Mucosa of gallbladder (tissue), 1 donor: ENCODE data around the gene TRIM66. TPM values are rescaled to one million over a fixed set of nuclear protein-coding genes. Genes with fewer than 3 reads are reported as not detected.

Experiments
- DNase-seq: peaks from one replicate; pipeline ENCODE4 v3.0.0-alpha.2; 2020; ENCODE audit warnings: low spot score
- total RNA-seq: library from RNA; stranded (reverse); gene quantifications from one replicate; pipeline ENCODE4 v1.2.1, GENCODE V29; 2021
- donor health status: DM: no; HTN: no; CAD: no.

Gene TRIM66
- total RNA-seq, 1 donor from 2014 or later: 7.1 TPM

DNA sequence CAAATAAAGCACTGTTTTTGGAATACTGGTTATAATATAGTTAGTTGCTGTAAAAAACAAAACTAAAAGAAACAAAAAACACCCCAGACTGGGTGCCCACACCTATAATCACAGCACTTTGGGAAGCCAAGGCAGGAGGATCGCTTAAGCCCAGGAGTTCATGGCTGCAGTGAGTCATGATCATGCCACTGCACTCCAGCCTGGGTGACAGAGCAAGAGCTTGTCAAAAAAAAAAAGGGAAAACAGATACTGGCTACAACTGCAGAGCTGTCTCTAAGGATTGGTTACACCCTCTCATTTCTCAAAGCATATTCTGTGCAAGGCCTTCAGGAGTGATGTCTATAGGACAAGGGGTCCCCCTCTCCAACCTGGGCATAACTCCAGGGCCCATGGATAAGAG is 73.8 kb downstream of the TRIM66 start:
- no peak for DNase-seq

DNA sequence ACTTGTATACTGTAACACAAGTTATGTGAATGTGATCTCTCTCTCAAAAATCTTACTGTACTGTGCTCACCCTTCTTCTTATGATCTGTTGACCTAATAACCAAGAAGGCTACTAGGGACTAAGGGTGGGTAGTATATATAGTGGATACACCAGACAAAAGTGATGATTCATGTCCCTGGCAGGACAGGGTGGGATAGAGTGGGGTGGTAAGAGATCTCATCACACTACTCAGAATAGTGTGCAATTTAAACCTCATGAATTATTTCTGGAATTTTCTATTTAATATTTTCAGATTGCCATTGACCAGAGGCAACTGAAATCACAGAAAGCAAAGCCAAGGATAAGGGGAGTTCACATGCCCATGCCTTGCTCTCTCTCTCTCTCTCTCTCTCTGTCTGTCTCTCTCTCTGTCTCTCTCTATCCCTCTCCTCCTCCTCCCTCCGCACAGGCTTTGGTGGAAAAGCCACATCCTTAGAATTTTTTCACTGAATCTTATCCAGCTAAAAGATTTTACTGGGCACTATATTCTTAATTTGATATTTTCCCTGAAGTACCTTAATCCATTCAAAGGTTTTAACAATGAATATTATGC is 76.4 kb downstream of the TRIM66 start:
- peak; percentile 1 for DNase-seq

DNA sequence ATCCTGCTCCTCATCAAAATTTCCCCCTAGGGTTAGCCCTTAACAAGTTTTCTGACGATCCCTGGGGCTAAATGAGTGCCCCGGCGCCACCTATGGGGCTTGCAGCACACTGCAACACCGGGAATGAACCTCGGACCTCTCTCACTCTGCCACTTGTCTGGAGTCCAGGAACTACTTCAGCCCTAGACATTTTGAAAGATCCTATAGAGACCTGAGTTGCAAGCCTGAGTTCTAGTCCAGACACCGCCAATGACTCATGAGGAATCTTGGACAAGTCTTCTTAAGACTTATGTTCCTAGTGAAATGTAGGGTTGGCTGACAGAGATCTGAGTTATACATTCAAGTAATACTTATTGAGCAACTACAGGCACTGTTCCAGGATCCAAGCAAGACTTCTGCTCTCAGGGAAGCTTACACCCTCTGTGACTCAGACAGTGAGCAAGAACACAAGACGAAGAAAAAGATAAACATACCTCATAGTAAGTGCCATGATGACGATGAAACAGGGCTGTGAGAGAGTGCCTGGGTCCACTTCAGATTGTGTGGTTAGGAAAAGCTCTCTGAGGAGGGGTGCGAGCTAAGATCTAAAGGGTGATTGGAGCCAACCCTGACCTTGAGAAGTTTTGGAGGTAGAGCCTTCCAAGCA is 78.3 kb downstream of the TRIM66 start:
- peak; percentile 46 for DNase-seq

DNA sequence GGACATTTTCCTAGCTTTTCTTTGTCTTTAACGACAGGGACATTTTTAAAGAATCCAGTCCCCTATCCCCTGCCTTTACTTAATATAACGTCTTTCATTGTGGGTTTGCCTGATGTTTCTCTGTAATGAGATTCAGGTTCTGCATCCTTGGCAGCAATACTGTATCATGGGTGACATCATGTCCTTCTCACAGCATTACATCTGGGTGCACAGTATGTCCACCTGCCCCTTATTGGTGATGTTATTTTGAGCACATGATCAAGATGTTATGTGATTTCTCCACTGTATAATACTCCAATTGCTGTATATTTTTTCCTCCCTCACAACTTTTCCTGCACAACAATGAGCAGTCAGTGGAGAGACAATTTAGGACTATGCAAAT is 78.8 kb downstream of the TRIM66 start:
- DNase-seq: no peak

DNA sequence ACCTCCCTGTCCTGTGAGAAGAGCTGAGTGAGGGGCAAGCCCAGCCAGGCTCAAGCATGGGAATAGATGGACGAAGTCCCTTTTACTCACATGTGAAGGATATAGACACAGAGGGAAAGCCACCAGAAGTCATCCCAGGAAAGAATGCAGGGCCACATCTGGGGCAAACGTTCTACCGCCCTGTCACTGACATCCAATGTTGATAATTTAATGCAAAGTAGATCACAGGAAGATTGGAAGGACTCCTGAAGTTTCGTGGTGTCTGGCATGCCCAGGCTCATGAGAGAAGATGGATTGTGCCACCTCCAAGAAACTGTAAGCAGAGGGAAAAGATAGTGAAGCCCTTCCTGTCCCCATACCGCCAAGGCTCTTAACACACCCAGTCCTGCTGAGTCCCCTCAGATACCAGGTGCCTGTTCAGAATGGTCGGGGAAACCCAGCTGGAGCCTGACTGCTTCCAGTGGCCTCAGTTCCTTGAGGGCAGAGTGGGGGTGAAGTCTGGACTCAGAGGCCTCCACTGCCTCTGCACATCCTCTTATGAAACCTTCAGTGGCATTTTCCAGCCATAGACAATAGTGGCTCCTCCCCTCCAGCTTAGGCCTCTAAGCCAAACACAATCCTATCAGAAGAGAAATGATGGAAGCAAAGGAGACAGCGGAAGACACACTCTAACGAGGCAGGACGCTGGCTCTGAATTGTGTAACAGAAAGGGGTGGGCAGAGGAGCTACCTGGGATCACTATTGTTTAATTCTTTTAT is 80.9 kb downstream of the TRIM66 start:
- DNase-seq: no peak

DNA sequence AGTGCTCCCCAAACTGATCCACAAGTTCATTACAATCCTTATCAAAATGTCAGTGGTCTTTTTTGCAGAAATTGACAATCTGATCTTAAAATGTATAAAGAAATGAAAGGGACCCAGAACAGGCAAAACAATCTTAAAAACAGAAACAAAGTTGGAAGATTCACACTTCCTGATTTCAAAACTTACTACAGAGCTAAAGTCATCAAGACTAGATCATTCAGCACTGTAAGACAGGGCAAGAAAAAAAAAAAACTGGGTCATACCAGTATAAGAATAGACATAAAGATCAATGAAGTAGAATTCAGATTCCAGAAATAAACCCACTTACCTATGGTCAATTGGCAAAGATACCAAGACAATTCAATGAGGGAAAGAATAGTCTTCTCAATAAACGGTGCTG is 84.0 kb downstream of the TRIM66 start:
- no peak for DNase-seq

DNA sequence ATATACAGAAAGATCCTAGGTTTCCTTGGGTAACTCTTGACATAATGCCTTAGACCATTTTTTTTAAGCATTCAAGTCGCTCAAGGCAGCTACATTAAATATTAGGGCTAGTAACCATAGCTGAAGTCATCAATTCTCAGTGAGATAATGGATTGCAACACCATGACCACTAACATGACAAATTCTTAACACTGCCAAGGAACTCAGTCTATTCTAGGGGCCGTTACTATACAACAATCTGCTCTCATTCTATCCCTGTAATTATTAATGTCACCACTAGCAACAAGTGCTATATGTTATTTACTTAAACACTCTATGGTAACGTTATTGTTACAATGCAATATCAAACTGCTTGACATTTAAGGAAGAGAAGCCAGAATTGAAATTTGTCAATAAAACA is 85.3 kb downstream of the TRIM66 start:
- no peak for DNase-seq

DNA sequence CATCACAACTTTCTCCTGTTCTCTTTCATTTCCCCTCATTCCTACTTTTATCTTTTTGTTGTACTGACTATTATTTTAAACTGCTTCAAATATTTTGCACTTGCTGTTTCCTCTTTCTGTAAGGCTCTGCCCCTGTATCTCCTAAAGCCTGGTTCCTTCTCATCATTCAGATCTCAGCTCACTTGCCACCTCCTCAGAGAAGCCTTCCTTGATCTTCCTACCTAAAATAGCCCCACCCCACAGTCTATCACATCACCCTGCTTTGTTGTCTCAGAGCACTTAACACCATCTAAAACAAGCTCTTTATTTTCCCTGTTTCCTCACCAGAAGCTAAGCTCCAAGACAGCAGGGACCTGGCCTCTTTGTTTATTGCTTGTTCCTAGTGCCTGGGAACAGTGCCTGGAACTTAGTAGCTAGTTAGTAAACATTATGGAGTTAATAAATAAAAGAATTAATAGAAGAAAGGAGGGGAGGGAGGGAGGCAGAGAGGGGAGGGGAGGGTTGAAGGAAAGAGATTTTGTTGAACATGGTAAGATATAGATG is 85.9 kb downstream of the TRIM66 start:
- DNase-seq: no peak

DNA sequence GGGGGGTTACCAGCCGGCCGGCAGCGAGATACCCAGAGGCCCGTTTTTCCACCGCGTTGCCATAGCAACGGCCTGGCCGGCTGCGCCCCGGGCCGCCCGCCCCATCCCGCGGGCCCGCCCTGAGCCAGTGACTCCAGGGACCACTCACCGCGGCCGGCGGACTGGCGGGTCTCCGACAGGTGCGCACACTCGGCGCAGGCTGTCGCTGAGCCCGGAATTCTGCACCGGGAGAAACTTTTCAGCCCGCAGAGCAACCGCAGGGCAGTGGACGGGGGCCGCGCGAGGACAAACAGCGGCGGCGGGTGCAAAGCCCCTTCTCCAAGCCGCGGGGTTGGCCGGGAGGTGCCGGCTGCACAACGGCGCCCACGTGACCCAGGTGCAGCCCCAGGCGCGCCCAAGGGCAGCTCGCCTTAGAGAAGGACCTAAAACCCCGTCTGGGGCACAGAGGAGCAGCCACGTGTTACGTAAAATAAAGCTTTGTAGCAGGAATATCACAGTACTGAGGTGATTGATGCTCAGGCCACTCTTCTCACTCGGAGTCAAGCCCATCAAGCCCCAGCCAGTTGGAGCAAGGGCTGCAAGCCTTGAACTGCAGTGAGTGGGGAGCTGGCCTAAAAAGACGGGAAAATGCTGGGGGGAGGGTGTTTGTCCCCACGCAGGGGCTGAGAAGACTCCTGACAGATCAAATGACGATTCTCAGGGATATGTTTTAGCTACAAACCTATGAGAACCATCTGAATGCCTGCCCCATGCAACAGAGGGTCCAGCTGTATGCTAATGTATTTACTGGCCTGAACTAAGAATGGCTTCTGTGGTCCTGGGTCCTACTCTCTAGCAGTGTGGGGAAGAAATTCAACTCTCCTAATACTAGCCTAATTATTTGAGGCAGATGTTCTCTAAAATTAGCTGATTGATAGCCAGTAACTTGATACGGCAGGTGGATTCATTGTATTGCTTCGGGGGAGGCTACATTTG is 88.2 kb downstream of the TRIM66 start, which contains the start of gene STK33:
STK33 (minus strand) TSS at position 294 of the 975 bp plus-strand sequence. CDS start 119,323 bp downstream, outside the sequence.
- DNase-seq: peak; percentile 34

DNA sequence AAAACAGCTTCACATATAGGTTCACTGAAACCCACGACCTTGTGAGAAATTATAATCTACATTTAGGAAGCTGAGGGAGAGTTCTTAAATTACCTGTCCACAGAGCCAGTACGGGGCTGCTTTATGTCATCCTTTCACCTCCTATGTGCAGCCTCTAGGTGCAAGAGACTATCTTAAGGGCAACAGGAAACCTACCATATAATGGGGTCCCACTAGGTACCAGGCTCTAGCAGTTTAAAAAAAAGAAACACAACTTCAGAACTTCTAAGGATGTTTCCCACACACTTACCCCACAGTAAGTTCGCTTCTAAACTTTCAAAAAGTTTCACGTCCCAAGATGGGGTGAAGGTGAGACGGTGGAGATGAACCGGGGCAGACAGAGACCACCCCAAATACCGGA is 89.0 kb downstream of the TRIM66 start:
- no peak for DNase-seq

DNA sequence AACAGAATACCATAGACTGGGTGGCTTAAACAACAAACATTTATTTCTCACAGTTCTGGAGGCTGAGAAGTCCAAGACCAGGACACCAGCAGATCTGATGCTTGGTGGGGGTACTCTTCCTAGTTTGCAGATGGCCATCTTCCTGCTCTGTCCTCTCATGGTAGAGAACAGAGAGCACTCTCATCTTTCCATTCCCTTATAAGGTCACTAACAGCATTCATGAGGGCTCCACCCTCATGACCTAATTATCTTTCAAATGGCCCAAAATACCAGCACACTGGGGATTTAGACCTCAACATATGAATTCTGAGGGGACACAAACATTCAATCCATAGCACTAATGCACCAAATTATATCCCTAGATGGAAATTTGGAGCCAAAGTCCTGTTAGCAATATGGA is 94.5 kb downstream of the TRIM66 start:
- DNase-seq: no peak

DNA sequence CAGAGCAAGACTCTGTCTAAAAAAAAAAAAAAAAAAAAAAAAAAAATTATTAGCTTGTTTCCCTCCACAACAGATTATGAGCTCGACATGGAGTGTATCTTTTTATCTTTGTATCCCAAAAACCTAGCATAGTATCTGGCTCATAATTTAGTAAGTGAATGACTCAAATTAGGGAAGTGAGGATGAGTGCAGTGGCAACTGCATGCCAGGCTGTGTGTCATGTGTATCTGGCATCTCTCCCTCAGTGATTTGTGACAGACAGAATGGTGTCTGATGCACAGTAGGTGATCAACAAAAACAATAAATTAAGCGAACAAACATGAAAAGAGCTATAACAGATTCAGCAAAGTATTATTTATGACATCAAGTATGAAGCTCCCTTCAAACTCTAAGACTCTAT is 95.7 kb downstream of the TRIM66 start:
- DNase-seq: no peak

DNA sequence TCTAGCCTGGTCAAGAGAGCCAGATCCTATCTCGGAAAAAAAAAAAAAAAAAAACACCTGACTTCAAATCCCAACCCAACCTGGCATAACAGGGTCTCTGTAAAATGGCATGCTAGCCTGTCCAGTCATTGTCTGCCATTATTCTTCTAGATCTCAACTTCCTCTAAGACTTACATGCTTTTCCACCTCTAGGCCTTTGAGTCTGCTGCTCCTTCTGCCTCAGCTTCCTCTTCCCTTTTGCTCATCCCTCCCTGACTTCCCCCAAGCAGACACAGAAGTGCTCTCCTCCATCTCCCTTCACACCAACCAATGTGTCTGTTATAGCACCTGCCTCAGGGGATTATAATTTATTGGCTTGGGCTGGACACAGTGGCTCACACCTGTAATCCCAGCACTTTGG is 96.3 kb downstream of the TRIM66 start:
- DNase-seq: no peak

DNA sequence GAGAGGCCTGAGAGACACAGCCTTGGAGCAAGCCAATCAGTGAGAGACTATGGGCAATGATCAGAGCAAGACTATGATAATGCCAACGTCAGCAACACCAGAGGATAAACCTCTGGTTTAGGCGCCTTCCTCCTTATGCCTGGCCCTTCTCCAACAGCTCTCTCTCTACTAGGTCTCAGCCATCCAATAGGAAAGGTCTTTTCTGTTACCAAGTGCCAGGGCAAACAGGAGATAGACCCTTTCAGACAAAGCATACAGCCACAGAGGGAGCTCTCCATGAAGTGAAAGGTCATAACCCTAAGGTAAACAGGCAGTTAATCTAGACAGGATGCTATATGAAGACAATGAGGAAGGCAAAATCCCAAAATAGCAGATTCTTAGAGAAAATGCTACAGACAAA is 98.0 kb downstream of the TRIM66 start:
- no peak for DNase-seq

DNA sequence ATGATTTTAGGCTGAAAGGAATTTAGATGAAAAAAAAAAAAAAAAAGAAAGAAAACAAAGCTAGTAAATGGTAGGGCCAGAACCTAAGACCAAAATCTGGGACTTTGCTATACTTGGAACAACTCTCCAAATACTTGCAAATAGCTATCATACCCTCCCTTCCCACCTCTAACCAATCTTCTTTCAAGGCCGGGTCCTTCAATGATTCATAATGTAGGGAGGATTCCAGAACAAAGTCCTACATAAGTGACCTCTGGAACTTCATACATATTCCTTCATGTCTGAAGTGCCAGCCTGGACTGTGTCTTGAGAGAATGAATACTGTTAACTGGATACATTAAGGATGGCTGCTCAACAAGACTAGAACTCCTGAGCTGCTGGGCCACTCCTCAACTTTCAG is 98.4 kb downstream of the TRIM66 start:
- DNase-seq: no peak

DNA sequence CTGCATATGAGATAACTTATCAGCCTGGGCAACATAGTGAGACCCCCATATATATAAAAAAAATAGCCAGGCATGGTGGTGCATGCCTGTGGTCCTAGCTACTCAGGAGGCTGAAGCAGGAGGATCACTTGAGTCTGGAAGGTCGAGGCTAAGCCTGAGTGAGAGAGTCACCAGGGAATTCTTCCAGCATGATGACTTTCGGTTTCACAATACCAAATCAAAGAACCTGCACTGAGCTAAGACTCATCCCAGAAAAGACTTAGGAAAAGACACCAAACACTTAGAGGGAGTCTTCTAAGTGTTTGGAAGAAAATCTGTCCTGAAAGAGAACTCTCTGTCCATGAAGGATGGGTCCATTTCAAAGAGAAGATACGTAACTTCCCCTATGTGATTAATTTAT is 101.2 kb downstream of the TRIM66 start:
- no peak for DNase-seq

DNA sequence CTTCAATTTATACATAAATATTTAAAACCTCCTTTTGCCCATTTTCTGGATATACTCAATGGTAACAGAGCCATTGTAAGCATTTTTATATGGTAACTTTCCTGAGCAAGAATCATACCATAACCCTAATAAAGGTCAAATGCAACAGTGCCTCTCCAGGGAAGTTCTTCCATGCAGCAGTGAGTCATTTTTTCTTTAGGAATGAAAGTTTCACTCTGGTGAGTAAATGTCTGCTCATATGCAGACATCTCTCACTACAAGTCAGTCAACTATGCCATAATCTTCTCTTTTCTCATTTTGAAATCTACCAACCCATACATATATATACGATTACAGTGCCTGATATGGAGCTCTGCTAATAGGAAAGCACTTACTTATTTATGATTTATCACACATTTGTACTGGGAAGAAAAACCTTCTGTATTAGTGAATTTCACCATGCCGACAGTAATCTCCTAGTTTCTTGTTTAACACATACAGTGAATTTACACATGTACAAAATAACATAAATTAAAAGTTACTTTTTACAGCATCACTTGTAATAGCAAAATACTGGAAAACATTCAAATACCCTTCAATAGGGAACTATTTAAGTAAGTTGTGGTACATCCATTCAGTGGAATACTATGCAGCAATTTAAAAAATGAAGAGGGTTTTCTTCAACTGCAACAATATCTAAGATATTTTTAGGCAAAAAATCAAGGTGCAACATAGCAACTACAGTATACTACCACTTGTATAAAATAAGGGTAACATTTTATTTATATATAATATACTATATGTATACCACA is 104.5 kb downstream of the TRIM66 start:
- no peak for DNase-seq

DNA sequence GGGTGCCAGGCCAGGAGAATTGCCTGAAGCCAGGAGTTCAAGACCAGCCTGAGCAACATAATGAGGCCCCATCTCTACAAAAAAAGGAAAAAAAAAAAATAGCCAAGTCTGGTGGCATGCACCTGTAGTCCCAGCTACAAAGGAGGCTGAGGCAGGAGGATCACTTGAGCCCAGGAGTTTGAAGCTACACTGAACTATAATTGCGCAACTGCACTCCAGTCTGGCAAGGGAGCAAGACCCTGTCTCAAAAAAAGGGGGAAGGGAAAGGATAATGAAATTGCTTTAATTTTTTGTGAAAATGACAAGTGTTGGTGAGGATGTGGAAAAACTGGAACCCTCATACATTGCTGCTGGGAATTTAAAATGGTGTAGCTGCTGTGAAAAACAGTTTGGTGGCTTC is 107.7 kb downstream of the TRIM66 start:
- DNase-seq: no peak

DNA sequence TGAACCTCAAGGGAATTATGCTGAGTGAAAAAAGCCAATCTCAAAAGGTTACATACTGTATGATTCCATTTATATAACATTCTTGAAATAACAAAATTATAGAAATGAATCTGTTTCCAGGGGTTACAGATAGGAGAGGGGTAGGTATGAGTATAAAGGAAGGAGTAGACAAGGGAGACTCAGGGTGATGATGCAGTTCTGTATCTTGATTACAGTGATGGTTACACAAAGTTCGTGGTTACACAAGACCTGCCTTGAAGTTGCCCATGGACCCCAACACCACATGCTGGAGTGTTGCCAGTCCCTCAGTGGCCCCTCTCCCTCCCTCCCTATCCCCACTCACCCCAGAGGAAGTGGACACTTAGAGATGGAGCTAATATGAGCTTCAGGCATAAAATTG is 108.7 kb downstream of the TRIM66 start:
- no peak for DNase-seq

DNA sequence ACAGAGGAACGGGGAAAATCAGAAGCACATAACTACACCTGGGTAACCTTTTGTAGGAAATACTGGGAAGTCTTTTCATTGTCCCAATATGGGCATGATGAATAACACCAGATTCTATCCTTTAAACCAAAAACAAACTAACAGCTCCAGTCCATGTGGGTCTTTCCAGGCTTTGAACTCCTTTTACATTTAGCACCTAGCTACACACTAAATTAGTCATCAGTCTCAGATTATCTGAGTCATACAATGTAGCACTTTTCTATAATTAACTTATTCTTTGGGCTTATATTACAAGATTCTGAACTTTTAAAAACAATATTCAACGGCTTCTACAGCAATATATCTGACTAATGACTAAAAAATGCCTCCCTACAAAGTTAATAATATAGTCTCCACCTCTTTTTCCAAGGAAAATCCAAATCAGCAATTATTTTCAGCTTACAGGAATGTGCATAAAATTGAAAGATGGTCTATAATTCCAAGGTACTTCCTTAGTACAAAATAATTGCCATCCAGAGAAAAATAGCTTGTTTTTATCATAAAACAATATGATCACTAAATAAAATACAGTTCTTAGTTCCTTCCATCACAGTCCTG is 114.8 kb downstream of the TRIM66 start:
- no peak for DNase-seq
